Skin epidermis (tissue), 12 donors: ENCODE measurements around the gene COX7B.
"Not testable (repeated sequence)": the region's sequence is repeated elsewhere in the genome, so short reads cannot be mapped to it uniquely, and the experiment has no call there.

Experiments used
- H3K27ac ChIP-seq, 21 experiments: fragments of 200-600 bp; sonication (generic) in 11 of 21; one replicate each; pipeline ENCODE4 v1.5.0; 2020; ENCODE audit warnings: mild to moderate bottlenecking in 3 of 21, inconsistent platforms in 2 of 21, moderate library complexity in 2 of 21
- H3K4me3 ChIP-seq, 7 experiments: fragments of 200-600 bp; sonication (generic) in 2 of 7; one replicate each; pipeline ENCODE4 v1.5.0; 2020; ENCODE audit warnings: inconsistent platforms in 2 of 7, mild to moderate bottlenecking in 2 of 7, moderate library complexity in 1 of 7

Gene COX7B

GRCh38 chrX:77938083-77938680 lies 38.9 kb downstream of the COX7B start:
- Histone ChIP-seq H3K27ac (no peak overlapping the region), H3K4me3 (no peak overlapping the region)

GRCh38 chrX:77945031-77945430 lies 45.8 kb downstream of the COX7B start:
- H3K27ac ChIP-seq, H3K4me3 ChIP-seq: not testable (repeated sequence)

GRCh38 chrX:77945910-77946545 lies 46.8 kb downstream of the COX7B start:
- H3K4me3 ChIP-seq, result no peak overlapping the region
- H3K27ac ChIP-seq, result no peak overlapping the region

GRCh38 chrX:77946571-77946970 lies 47.3 kb downstream of the COX7B start:
- H3K4me3 ChIP-seq, result no peak overlapping the region
- no peak overlapping the region for H3K27ac ChIP-seq

- Histone ChIP-seq H3K27ac (no peak overlapping the region), H3K4me3 (no peak overlapping the region)
These were observed 50.6 kb downstream of the COX7B start for GRCh38 chrX:77949840-77950239.

- H3K27ac ChIP-seq, result no peak overlapping the region
- H3K4me3 ChIP-seq, result no peak overlapping the region
These were observed 52.9 kb downstream of the COX7B start for GRCh38 chrX:77952173-77952572.

- Histone ChIP-seq H3K4me3 (no peak overlapping the region), H3K27ac (no peak overlapping the region)
These were observed 54.0 kb downstream of the COX7B start for GRCh38 chrX:77953302-77953701.

GRCh38 chrX:77953708-77954107 lies 54.4 kb downstream of the COX7B start:
- H3K4me3 ChIP-seq, result no peak overlapping the region
- H3K27ac ChIP-seq, result no peak overlapping the region
